Nephron progenitor cell (in vitro differentiated cells): ENCODE data around the gene PBLD.

Experiments
- DNase-seq: peaks from one replicate; pipeline ENCODE4 v3.0.0; 2021
- H3K27ac Mint-ChIP-seq: 2 replicates; pipeline ENCODE4 v1.8.0; 2021; ENCODE audit warnings: mild to moderate bottlenecking, moderate library complexity, mixed read lengths
- H3K27me3 Mint-ChIP-seq: 2 replicates; pipeline ENCODE4 v1.8.0; 2021; ENCODE audit warnings: mild to moderate bottlenecking, low read depth, mixed read lengths; ENCODE audit not compliant: poor library complexity
- H3K36me3 Mint-ChIP-seq: 2 replicates; pipeline ENCODE4 v1.8.0; 2021; ENCODE audit warnings: low read depth, mixed read lengths
- H3K4me1 Mint-ChIP-seq: 2 replicates; pipeline ENCODE4 v1.8.0; 2021; ENCODE audit warnings: mixed read lengths
- H3K4me3 Mint-ChIP-seq: 2 replicates; pipeline ENCODE4 v1.8.0; 2021; ENCODE audit warnings: mild to moderate bottlenecking, moderate library complexity, mixed read lengths
- H3K9me3 Mint-ChIP-seq: 2 replicates; pipeline ENCODE4 v1.8.0; 2021; ENCODE audit warnings: mild to moderate bottlenecking, moderate library complexity, mixed read lengths
- CTCF ChIP-seq: fragments of 200-600 bp; sonication (generic); IDR thresholded peaks from 2 replicates; pipeline ENCODE4 v1.5.0; 2021; ENCODE audit warnings: antibody characterized with exemption

The PBLD gene

GRCh38 chr10:68334672-68335467, 2.1 kb upstream of the PBLD start:
- Mint-ChIP-seq H3K27me3 (peaks cover 4% of the 10 kb centered on the region), H3K27ac (peak overlapping the region; percentile 69), H3K36me3 (peaks cover 38% of the 10 kb centered on the region), H3K4me3 (peak overlapping the region; percentile 98), H3K9me3 (no peaks in the 10 kb centered on the region), H3K4me1 (peaks cover 61% of the 10 kb centered on the region)
- no peak for TF ChIP-seq CTCF
- no peak for DNase-seq

DNA sequence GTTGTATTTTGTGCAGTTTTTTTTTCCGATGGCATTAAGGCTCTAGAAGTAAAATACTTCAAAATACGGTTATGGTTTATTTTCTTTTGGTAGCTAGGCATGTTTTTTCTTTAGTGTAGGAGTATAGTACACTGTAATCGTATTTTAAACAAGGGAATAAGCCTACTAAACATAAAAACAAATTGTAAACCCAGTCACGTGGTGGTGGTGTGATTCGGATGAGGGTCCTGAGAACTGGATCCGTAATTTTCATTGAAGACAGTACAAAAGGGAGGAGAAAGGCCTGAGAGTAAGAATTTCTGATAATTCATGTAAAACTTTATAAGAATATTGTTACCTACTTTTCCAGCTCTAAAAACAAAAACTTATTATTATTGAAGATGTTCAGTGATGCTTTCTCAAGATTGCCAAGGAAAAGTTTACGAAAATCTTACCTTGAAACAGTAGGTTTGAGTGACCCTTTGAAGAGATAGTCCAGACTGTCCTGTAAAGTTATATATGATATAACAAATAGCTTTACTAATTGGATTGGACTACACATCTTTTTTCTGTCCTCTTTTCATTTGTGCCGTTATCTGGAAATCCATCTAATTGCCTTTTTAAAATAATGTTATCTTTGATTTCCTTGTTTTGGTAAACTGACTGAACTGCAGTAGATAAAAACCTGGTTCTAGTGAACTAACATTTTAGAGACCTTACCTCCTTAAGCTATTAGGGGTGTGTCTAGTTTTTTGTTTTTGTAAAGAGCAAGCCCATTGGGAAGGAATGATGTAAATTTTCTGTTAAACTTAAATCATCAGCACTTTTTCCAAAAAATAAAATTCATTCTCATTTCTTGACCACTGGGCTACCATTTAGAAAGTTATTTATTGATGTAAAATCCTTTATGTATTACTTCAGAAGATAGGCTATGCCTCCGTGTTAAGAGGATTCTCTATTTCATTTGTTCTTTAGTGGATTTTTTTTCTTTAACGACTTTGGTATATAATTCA, 1.0 kb upstream of the PBLD start:
- peaks cover 66% of the 10 kb centered on the region for H3K4me1 Mint-ChIP-seq
- no peak for DNase-seq
- H3K36me3 Mint-ChIP-seq, result peaks cover 27% of the 10 kb centered on the region
- no peaks in the 10 kb centered on the region for H3K9me3 Mint-ChIP-seq
- peak overlapping the region; percentile 100 for H3K27ac Mint-ChIP-seq
- no peak for TF ChIP-seq CTCF
- H3K4me3 Mint-ChIP-seq, result peak overlapping the region; percentile 98
- H3K27me3 Mint-ChIP-seq, result peaks cover 4% of the 10 kb centered on the region

DNA sequence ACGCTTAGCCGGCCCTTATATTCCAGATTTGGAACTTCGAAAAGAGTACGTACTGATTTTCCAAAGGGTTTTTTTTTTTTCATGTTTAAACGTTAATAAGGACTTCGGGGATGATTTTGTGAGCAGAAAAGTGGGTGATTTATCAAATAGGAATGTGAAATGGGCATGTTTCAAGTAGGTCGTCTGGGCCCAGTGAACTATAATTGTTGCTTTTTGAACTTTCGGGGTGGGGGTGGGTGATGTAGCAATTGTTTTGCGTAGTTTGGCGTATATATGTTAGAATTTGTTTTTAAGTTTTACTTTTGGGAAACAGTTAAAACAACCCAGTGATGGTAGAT, 299 bp upstream of the PBLD start:
- peaks cover 4% of the 10 kb centered on the region for H3K27me3 Mint-ChIP-seq
- peak; percentile 3 for TF ChIP-seq CTCF
- DNase-seq, result no peak
- H3K9me3 Mint-ChIP-seq, result no peaks in the 10 kb centered on the region
- peaks cover 68% of the 10 kb centered on the region for H3K4me1 Mint-ChIP-seq
- peak overlapping the region; percentile 100 for H3K27ac Mint-ChIP-seq
- H3K4me3 Mint-ChIP-seq, result peak overlapping the region; percentile 98
- H3K36me3 Mint-ChIP-seq, result peaks cover 21% of the 10 kb centered on the region

GRCh38 chr10:68331455-68332258, 1.1 kb downstream of the PBLD start, which contains the start of gene HNRNPH3:
TSS of gene HNRNPH3 (plus strand) at chr10:68332064. CDS start at chr10:68337222, 5,158 bp downstream.
- Mint-ChIP-seq H3K4me3 (peak within 1 kb of the TSS; percentile 98), H3K4me1 (peaks cover 55% of the 10 kb centered on the region), H3K36me3 (peaks cover 10% of the 10 kb centered on the region), H3K27me3 (peaks cover 4% of the 10 kb centered on the region), H3K9me3 (no peaks in the 10 kb centered on the region), H3K27ac (peak within 1 kb of the TSS; percentile 100)
- no peak for TF ChIP-seq CTCF
- peak; percentile 99 for DNase-seq

GRCh38 chr10:68330852-68331454, 1.8 kb downstream of the PBLD start:
- Mint-ChIP-seq H3K4me1 (peaks cover 48% of the 10 kb centered on the region), H3K27ac (peak overlapping the region; percentile 100), H3K36me3 (peaks cover 2% of the 10 kb centered on the region), H3K9me3 (no peaks in the 10 kb centered on the region), H3K4me3 (peak overlapping the region; percentile 98), H3K27me3 (peaks cover 4% of the 10 kb centered on the region)
- TF ChIP-seq CTCF, result no peak
- DNase-seq, result peak; percentile 8
